Osteocyte (in vitro differentiated cells): ENCODE measurements around the gene SPATA21. TPM values are rescaled to one million over a fixed set of nuclear protein-coding genes. Genes with fewer than 3 reads are reported as not detected.
A peak's percentile ranks its signal among the peaks of the same experiment; 100 is the strongest.

Experiments used
- DNase-seq: peaks from one replicate; pipeline ENCODE4 v3.0.0; 2021; ENCODE audit warnings: mixed read lengths; ENCODE audit not compliant: unreplicated experiment; ENCODE audit errors: extremely low spot score
- H3K27ac Mint-ChIP-seq: one replicate; pipeline ENCODE4 v1.8.0; 2021; ENCODE audit warnings: mild to moderate bottlenecking, mixed read lengths; ENCODE audit not compliant: unreplicated experiment
- H3K27me3 Mint-ChIP-seq: one replicate; pipeline ENCODE4 v1.8.0; 2021; ENCODE audit warnings: mixed read lengths; ENCODE audit not compliant: unreplicated experiment
- H3K36me3 Mint-ChIP-seq: one replicate; pipeline ENCODE4 v1.8.0; 2021; ENCODE audit warnings: mixed read lengths; ENCODE audit not compliant: unreplicated experiment
- H3K4me1 Mint-ChIP-seq: one replicate; pipeline ENCODE4 v1.8.0; 2021; ENCODE audit warnings: mixed read lengths; ENCODE audit not compliant: unreplicated experiment
- H3K4me3 Mint-ChIP-seq: one replicate; pipeline ENCODE4 v1.8.0; 2021; ENCODE audit warnings: mild to moderate bottlenecking, moderate library complexity, mixed read lengths; ENCODE audit not compliant: unreplicated experiment
- H3K9me3 Mint-ChIP-seq: one replicate; pipeline ENCODE4 v1.8.0; 2021; ENCODE audit warnings: mixed read lengths; ENCODE audit not compliant: unreplicated experiment
- total RNA-seq: library from RNA; stranded (reverse); gene quantifications from 2 replicates; pipeline ENCODE4 v1.2.1, GENCODE V29; 2021
- TF ChIP-seq, protein P1 (sequence below): fragments of 200-600 bp; sonication (generic); IDR thresholded peaks from 2 replicates; pipeline ENCODE4 v1.5.0; 2021; ENCODE audit warnings: antibody characterized with exemption, mild to moderate bottlenecking, moderate library complexity

The SPATA21 gene
- total RNA-seq, 1 donor from 2014 or later, result not detected

DNA sequence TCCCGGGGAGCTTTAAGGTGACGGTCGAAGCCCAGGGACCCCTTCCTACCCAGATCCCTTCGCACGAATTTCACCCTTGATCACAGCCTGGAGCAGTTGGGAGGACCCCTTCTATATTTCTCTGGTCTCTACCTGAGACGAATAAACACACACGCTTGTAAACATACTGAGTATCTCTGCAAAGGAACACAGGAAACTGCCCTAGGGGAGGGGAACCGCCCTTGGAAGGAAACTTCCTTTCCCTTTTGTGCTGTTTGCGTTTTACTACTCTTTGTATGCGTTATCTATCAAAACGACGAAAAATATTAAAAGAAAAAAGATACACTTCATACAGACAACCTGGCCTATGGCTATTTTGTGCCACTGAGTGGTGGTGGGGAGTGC, 4.0 kb upstream of the SPATA21 start:
- H3K27me3 Mint-ChIP-seq, result no peaks in the 10 kb centered on the region
- peak overlapping the region; percentile 82 for H3K4me3 Mint-ChIP-seq
- no peak for DNase-seq
- H3K36me3 Mint-ChIP-seq, result peaks cover 9% of the 10 kb centered on the region
- peak overlapping the region; percentile 89 for H3K27ac Mint-ChIP-seq
- H3K9me3 Mint-ChIP-seq, result no peaks in the 10 kb centered on the region
- TF ChIP-seq, protein P1, sequence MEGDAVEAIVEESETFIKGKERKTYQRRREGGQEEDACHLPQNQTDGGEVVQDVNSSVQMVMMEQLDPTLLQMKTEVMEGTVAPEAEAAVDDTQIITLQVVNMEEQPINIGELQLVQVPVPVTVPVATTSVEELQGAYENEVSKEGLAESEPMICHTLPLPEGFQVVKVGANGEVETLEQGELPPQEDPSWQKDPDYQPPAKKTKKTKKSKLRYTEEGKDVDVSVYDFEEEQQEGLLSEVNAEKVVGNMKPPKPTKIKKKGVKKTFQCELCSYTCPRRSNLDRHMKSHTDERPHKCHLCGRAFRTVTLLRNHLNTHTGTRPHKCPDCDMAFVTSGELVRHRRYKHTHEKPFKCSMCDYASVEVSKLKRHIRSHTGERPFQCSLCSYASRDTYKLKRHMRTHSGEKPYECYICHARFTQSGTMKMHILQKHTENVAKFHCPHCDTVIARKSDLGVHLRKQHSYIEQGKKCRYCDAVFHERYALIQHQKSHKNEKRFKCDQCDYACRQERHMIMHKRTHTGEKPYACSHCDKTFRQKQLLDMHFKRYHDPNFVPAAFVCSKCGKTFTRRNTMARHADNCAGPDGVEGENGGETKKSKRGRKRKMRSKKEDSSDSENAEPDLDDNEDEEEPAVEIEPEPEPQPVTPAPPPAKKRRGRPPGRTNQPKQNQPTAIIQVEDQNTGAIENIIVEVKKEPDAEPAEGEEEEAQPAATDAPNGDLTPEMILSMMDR, result no peak
- peaks cover 21% of the 10 kb centered on the region for H3K4me1 Mint-ChIP-seq

DNA sequence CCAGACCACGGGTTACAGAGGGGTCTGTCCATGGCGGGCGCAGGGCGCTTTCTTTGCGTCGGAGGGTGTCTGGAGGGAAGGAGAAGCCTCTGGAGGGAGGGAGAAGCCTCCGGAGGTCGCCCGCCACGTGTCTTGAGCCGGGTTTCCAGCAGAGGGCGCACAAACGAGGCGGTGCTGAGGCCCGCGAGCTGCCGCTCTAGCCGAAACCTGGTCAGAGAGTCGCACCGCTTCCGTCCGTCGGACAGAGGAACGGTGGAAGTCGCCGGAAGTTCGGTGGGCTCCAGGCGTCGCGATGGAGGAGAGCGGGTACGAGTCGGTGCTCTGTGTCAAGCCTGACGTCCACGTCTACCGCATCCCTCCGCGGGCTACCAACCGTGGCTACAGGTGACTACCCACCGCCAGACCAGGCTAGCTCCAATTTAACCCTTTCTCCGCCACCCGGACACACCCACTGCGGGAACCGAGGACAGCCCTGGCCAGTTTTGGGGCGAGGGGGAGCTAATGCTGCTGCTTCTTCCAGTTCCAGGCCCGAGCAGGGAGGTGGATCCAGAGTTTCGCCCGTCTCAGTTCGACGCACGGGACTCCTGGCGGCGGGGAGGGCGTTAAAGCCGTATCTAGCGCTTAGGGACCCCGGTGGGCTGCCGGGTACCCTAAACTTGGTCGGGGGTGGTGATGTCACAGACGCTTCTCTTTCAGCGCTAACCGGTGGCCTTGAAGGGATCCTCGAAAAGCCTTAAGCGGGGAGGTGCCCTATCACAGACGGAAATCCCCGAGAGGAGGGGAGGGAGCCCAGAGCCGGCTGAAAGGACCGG, 3.5 kb upstream of the SPATA21 start, which contains the start of gene NECAP2:
Gene NECAP2 (plus strand): TSS at position 255 of the 812 bp plus-strand sequence. CDS start 38 bp downstream, at position 293.
- Mint-ChIP-seq H3K27ac (peak within 1 kb of the TSS; percentile 89), H3K36me3 (peaks cover 9% of the 10 kb centered on the region), H3K27me3 (no peaks in the 10 kb centered on the region), H3K9me3 (no peaks in the 10 kb centered on the region), H3K4me3 (peak within 1 kb of the TSS; percentile 82), H3K4me1 (peaks cover 21% of the 10 kb centered on the region)
- TF ChIP-seq, protein P1, result peak; percentile 90
- peak; percentile 98 for DNase-seq

DNA sequence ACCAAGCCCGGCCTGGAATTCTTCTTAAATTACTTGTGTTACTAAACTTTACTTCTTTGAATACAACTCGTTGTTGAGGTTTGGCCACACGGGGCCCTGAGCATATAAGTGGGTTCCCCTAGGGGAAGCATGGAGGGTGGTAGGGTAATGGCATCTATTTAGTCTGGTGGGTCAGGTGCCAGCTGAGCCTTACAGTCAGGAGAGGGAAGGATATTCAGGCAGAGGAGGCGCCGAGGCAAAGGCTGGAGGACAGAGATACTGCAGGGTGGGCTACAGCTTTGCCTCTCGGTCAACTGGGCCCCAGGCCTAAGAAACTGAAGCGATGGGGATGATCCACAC, 2.9 kb upstream of the SPATA21 start:
- DNase-seq, result no peak
- Mint-ChIP-seq H3K36me3 (peaks cover 7% of the 10 kb centered on the region), H3K27me3 (no peaks in the 10 kb centered on the region), H3K9me3 (no peaks in the 10 kb centered on the region), H3K4me3 (peak overlapping the region; percentile 82), H3K4me1 (peaks cover 21% of the 10 kb centered on the region), H3K27ac (peak overlapping the region; percentile 89)
- TF ChIP-seq, protein P1, result no peak

DNA sequence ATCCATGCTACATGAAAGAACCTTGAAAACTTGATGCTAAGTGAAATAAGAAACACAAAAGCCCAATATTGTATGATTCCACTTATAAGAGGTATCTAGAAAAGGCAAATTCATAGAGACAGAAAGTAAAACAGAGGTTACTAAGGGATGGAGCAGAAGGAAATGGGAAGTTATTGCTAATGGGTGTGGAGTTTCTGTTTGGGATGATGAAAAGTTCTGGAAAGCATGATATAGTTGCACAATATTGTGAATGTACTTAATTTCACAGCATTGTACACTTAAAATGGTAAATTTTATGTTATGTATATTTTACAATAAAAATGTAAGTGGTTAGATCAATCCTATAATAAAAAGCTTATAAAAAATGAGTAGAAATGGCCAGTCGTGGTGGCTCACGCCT, 1.7 kb upstream of the SPATA21 start:
- H3K27me3 Mint-ChIP-seq, result no peaks in the 10 kb centered on the region
- H3K4me3 Mint-ChIP-seq, result no peak overlapping the region
- H3K9me3 Mint-ChIP-seq, result no peaks in the 10 kb centered on the region
- H3K36me3 Mint-ChIP-seq, result peaks cover under 1% of the 10 kb centered on the region
- TF ChIP-seq, protein P1, result no peak
- H3K4me1 Mint-ChIP-seq, result peaks cover 21% of the 10 kb centered on the region
- DNase-seq, result no peak
- H3K27ac Mint-ChIP-seq, result no peak overlapping the region

DNA sequence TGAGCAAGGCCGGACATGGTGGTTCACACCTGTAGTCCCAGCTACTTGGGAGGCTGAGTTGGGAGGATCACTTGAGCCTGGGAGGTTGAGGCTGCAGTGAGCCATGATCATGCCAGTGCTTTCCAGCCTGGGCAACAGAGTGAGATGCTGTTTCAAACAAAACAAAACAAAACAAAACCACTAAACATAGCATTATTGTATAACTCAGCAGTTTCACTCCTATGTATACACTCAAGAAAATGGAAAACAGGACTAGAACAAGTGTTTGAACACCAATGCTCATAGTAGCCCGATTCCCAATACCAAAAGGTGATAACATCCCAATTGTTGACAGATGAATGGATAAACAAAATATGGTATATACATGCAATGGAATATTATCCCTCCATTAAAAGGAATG, 1.3 kb upstream of the SPATA21 start:
- DNase-seq, result no peak
- H3K4me3 Mint-ChIP-seq, result no peak overlapping the region
- H3K27ac Mint-ChIP-seq, result no peak overlapping the region
- no peaks in the 10 kb centered on the region for H3K9me3 Mint-ChIP-seq
- TF ChIP-seq, protein P1, result no peak
- H3K27me3 Mint-ChIP-seq, result no peaks in the 10 kb centered on the region
- H3K36me3 Mint-ChIP-seq, result no peaks in the 10 kb centered on the region
- H3K4me1 Mint-ChIP-seq, result peaks cover 19% of the 10 kb centered on the region
